Pancreas (tissue), 10 donors: ENCODE data around the gene IRAG1. TPM values are rescaled to one million over a fixed set of nuclear protein-coding genes. Genes with fewer than 3 reads are reported as not detected.

Source experiments
- ATAC-seq, 4 donors: fragments of 200-7000 bp; cut with Tn5 transposase; one replicate each; pipeline versions ENCODE4 v1.8.0 to v1.9.1; 2020; ENCODE audit warnings: mild to moderate bottlenecking in 4 of 4, moderate library complexity in 4 of 4
- DNase-seq, 6 donors: peaks; one replicate each; pipeline ENCODE4 v3.0.0-alpha.2; 2020
- FAIRE-seq: peaks from 2 replicates; lab custom pipeline; 2012; peaks lifted over from hg19 to GRCh38; lab: Jason Lieb, UNC
- H3K27ac ChIP-seq, 4 donors: fragments of 200-600 bp; sonication (generic); 1 replicate in 3 of 4; 2 replicates in 1 of 4; pipeline versions ENCODE4 v1.5.0 to v1.8.0; 2020
- H3K27me3 ChIP-seq, 4 donors: fragments of 200-600 bp; one replicate each; pipeline ENCODE4 v1.8.0; 2021
- H3K36me3 ChIP-seq, 3 donors: fragments of 200-600 bp; sonication (generic) in 1 of 3; one replicate each; pipeline versions ENCODE4 v1.5.0 to v1.8.0; 2020 to 2021
- H3K4me1 ChIP-seq, 3 donors: fragments of 200-600 bp; one replicate each; pipeline ENCODE4 v1.8.0; 2021
- H3K4me3 ChIP-seq, 4 donors: fragments of 200-600 bp; sonication (generic) in 2 of 4; one replicate each; pipeline versions ENCODE4 v1.5.0 to v1.8.0; 2020 to 2021
- H3K9me3 ChIP-seq, 4 donors: fragments of 200-600 bp; one replicate each; pipeline ENCODE4 v1.8.0; 2021
- WGBS, 2 donors: extraction: QIAGEN DNeasy Blood & Tissue Kit; methylation state at CpG; one replicate each; pipeline ENCODE4 v1.1.7; 2013; 5-methylcytosine and 5-hydroxymethylcytosine counted together
- intact Hi-C, 3 donors: fragments of 100-400 bp; cut with DNase I; formaldehyde crosslinking; loops; one replicate each; pipeline versions ENCODE4 v1.11.1 to v1.14.2; 2022
- polyA plus RNA-seq, 2 donors: library from polyadenylated mRNA; stranded (reverse); fragments of 200-250 nt; gene quantifications; one replicate each; pipeline ENCODE4 v1.2.3, GENCODE V29; 2013
- total RNA-seq, 6 donors: library from RNA; stranded (reverse); fragmentation: NEBNext Ultra II Directional in 4 of 6; extraction: Animal tissue kit (Norgen Biotek cat#: 25700) in 4 of 6; gene quantifications; one replicate each; pipeline versions ENCODE4 v1.2.1 to v1.2.4, GENCODE V29; 2021 to 2023
- TF ChIP-seq, protein P1 (sequence below), 4 donors: fragments of 200-600 bp; sonication (generic) in 3 of 4; IDR thresholded peaks; one replicate each; pipeline versions ENCODE4 v1.5.0 to v1.8.0; 2021; ENCODE audit warnings: antibody characterized with exemption in 4 of 4
- donor health status: healthy with polysubstance abuse.
- donor health status: DM: no; HTN: no; CAD: no; lungs with moderate emphysema.
- donor health status: DM: no; HTN: no; CAD: no.
- donor health status: control.
- donor health status: control.
- donor health status: Bipolar disorder and iron deficiency.
- donor health status: DM: yes; HTN: yes; CAD: no.
- donor health status: DM: no; HTN: no; CAD: no.
- donor health status: DM: no; HTN: no; CAD: no.
- donor health status: DM: yes; HTN: yes; CAD: no.

IRAG1 gene
- total and polyA plus RNA-seq, 8 donors: 0.59 to 5.7 (median 2.0) TPM

DNA sequence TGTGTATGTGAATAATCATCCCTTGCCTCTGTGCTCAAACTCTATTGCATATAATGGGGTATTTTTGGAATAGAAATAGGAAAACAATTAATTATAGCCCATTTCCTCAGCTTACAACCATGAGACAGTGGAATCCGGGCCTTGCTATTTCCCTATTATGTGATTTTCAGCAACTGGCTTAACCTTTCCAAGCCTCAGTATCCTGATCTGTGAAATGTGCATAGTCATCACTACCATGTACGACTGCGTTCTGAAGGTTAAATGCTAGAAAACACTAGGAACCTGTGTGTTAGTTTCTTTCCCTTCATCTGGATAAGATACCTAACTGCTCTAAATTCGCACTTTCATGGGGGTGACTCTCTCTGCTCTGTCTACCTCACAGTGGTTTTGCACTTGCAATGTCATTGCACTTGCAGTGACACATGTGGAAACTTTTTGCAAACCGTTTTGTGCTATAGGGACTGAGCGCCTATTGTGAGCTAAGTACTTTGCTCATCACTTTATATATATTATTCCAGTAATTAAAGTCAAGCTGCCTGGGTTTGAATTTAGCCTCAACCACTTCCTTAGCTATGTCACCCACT, 48.3 kb downstream of the IRAG1 start:
- no peaks in the 10 kb centered on the region for H3K27me3 ChIP-seq
- no peaks in the 10 kb centered on the region for H3K4me1 ChIP-seq
- TF ChIP-seq, protein P1, sequence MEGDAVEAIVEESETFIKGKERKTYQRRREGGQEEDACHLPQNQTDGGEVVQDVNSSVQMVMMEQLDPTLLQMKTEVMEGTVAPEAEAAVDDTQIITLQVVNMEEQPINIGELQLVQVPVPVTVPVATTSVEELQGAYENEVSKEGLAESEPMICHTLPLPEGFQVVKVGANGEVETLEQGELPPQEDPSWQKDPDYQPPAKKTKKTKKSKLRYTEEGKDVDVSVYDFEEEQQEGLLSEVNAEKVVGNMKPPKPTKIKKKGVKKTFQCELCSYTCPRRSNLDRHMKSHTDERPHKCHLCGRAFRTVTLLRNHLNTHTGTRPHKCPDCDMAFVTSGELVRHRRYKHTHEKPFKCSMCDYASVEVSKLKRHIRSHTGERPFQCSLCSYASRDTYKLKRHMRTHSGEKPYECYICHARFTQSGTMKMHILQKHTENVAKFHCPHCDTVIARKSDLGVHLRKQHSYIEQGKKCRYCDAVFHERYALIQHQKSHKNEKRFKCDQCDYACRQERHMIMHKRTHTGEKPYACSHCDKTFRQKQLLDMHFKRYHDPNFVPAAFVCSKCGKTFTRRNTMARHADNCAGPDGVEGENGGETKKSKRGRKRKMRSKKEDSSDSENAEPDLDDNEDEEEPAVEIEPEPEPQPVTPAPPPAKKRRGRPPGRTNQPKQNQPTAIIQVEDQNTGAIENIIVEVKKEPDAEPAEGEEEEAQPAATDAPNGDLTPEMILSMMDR (IDR thresholded peaks at IDR 0.05): no peak
- ATAC-seq (no peak), FAIRE-seq (no peak), DNase-seq (no peak)
- intact Hi-C loops: no loop called here
- H3K36me3 ChIP-seq: no peaks in the 10 kb centered on the region
- H3K4me3 ChIP-seq: no peak overlapping the region
- H3K27ac ChIP-seq: no peak overlapping the region
- 79 to 84% methylated on average over 6 of the region's 6 CpGs for WGBS, 2 donors
- H3K9me3 ChIP-seq: no peaks in the 10 kb centered on the region

Other genes with a start within 250 kb of the IRAG1 start
- 1 to 10 TPM; 2.7 to 10.0 (median 3.7) TPM for gene AMPD3, start 238.5 kb downstream of the IRAG1 start, total RNA-seq
- gene AMPD3, start 238.5 kb downstream of the IRAG1 start, polyA plus RNA-seq: 1 to 10 TPM; 3.0 to 5.6 TPM
- gene RNF141, start 152.6 kb downstream of the IRAG1 start, total RNA-seq: 10 to 100 TPM; 10.5 to 21.5 (median 17.6) TPM
- gene RNF141, start 152.6 kb downstream of the IRAG1 start, polyA plus RNA-seq: 1 to 10 TPM; 4.4 to 7.8 TPM
- gene LYVE1, start 125.1 kb downstream of the IRAG1 start, total RNA-seq: 10 to 100 TPM in 2 of 6 donors, 1 to 10 TPM in 4; 1.1 to 28.3 (median 4.6) TPM
- 1 to 10 TPM; 2.7 to 4.3 TPM for gene LYVE1, start 125.1 kb downstream of the IRAG1 start, polyA plus RNA-seq
- 10 to 100 TPM in 5 of 6 donors, 1 to 10 TPM in 1; 7.7 to 15.8 (median 13.2) TPM for gene CTR9, start 57.5 kb upstream of the IRAG1 start, total RNA-seq
- gene CTR9, start 57.5 kb upstream of the IRAG1 start, polyA plus RNA-seq: 10 to 100 TPM in 1 of 2 donors, 1 to 10 TPM in 1; 6.8 to 12.2 TPM
- gene EIF4G2, start 115.2 kb upstream of the IRAG1 start, total RNA-seq: 100 to 1,000 TPM; 288 to 475 (median 332) TPM
- gene EIF4G2, start 115.2 kb upstream of the IRAG1 start, polyA plus RNA-seq: 100 to 1,000 TPM in 1 of 2 donors, 10 to 100 TPM in 1; 88.6 to 191 TPM
- gene ZBED5, start 164.3 kb upstream of the IRAG1 start, total RNA-seq: 10 to 100 TPM; 12.1 to 29.1 (median 17.6) TPM
- 10 to 100 TPM; 25.5 to 49.3 TPM for gene ZBED5, start 164.3 kb upstream of the IRAG1 start, polyA plus RNA-seq